ENCODE data around the gene UNC13C. TPM values are rescaled to one million over a fixed set of nuclear protein-coding genes. Genes with fewer than 3 reads are reported as not detected.

Gene UNC13C
- total and polyA plus RNA-seq, 10 of the 15 experiments (the other 5 are each of a cell fraction or from before 2014, with no cell fraction given): 9.9 to 81.3 (median 25.0) TPM

GRCh38 chr15:54620916-54621315 lies 642.7 kb downstream of the UNC13C start:
- H3K9me3 ChIP-seq (replicated peaks; ENCODE audit: control insufficient read depth, insufficient read depth, low read length): no peaks in the 10 kb centered on the region
- no peak for DNase-seq (ENCODE audit: low read depth, low spot score)
- H4K20me1 ChIP-seq (ENCODE audit: control insufficient read depth, insufficient read depth): no peaks in the 10 kb centered on the region
- H3K36me3 ChIP-seq (ENCODE audit: control insufficient read depth in 2 of 2, insufficient read depth in 2 of 2, low read length in 1 of 2): no peaks in the 10 kb centered on the region; a peak in 1 of 4 replicates
- ChIA-PET CTCF (interaction anchor here (0.6 to 2.9 kb wide), 6 partner anchors 8 to 199 kb away, joined by 3 to 14 read pairs (median 4); no protein-coding TSS in a partner anchor), SMC1A (ENCODE audit: uncharacterized antibody, unreplicated experiment) (interaction anchor here (0.8 to 2.2 kb wide), 7 partner anchors 9 to 111 kb away, joined by 3 to 9 read pairs (median 4); no protein-coding TSS in a partner anchor), POLR2A (interaction anchor here (0.7 kb wide), 1 partner anchor 69 kb away, joined by 3 read pairs; no protein-coding TSS in a partner anchor), RAD21 (ENCODE audit: unreplicated experiment) (interaction anchor here (1.1 to 2.3 kb wide), 4 partner anchors 23 to 538 kb away, joined by 3 to 7 read pairs (median 6); no protein-coding TSS in a partner anchor)
- no peaks in the 10 kb centered on the region for H3K79me2 ChIP-seq (ENCODE audit: control insufficient read depth, insufficient read depth, low read length)
- no peak overlapping the region for H3K4me3 ChIP-seq
- FAIRE-seq: no peak
- TF ChIP-seq E2F4 (IDR thresholded peaks at IDR 0.05; ENCODE audit: low read depth, low read length): no peak
- no peak for TF ChIP-seq ELK1 (IDR thresholded peaks at IDR 0.05; ENCODE audit: low read depth, low read length)
- TF ChIP-seq RB1 (IDR thresholded peaks at IDR 0.05; ENCODE audit: borderline replicate concordance): no peak
- no peak for TF ChIP-seq PAX8 (IDR thresholded peaks at IDR 0.05)
- TF ChIP-seq SUZ12 (IDR thresholded peaks at IDR 0.05; ENCODE audit: unreplicated experiment): no peak
- TF ChIP-seq BMI1 (IDR thresholded peaks at IDR 0.05; ENCODE audit: borderline replicate concordance): no peak
- TF ChIP-seq USF2 (IDR thresholded peaks at IDR 0.05; ENCODE audit: borderline replicate concordance, low read depth, low read length): no peak
- TF ChIP-seq ATF3 (IDR thresholded peaks at IDR 0.05; ENCODE audit: borderline replicate concordance, extremely low read depth, low read depth, low read length): no peak
- TF ChIP-seq YY1 (IDR thresholded peaks at IDR 0.05; ENCODE audit: low read depth, low read length): no peak
- TF ChIP-seq CREB1 (IDR thresholded peaks at IDR 0.05; ENCODE audit: low read depth): no peak
- no peak for TF ChIP-seq REST (IDR thresholded peaks at IDR 0.05; ENCODE audit: low read depth, low read length)
- no peak overlapping the region for H3K4me2 ChIP-seq (ENCODE audit: control insufficient read depth, insufficient read depth)
- H3K27me3 ChIP-seq (replicated peaks in 1 of 2; ENCODE audit: control insufficient read depth in 2 of 2, insufficient read depth in 2 of 2, low read length in 1 of 2): no peaks in the 10 kb centered on the region
- no peak overlapping the region for H3K9ac ChIP-seq (ENCODE audit: control insufficient read depth, insufficient read depth, low read length)
- no peaks in the 10 kb centered on the region for H3K4me1 ChIP-seq (ENCODE audit: control insufficient read depth, insufficient read depth, low read length)
- intact Hi-C loops (cut with micrococcal nuclease; ENCODE audit: unreplicated experiment) (no loop called here), in situ Hi-C loops (cut with MboI) (no loop called here)
- peak; percentile 40 for ATAC-seq
- BruUV-seq (replicated peaks): no TSS peak
- H2AFZ ChIP-seq (ENCODE audit: control insufficient read depth, low read depth, low read length): no peak overlapping the region
- 23% methylated on average over 3 of the region's 3 CpGs for whole genome bisulfite sequencing (ENCODE audit: insufficient coverage, insufficient replicate concordance, low lambda C conversion rate, missing lambda C conversion rate)
- no peak overlapping the region for H3K27ac ChIP-seq (ENCODE audit: control insufficient read depth, insufficient read depth)

Data from GM12878 (cell line).